HG03342 (cell line): ENCODE measurements around the gene EVA1C.
"Not testable (repeated sequence)": the region's sequence is repeated elsewhere in the genome, so short reads cannot be mapped to it uniquely, and the experiment has no call there.

Experiments used
- ATAC-seq: cut with Tn5 transposase; IDR thresholded peaks from one replicate; pipeline ENCODE4 v1.9.1; 2021; ENCODE audit warnings: mild to moderate bottlenecking, moderate library complexity; ENCODE audit not compliant: unreplicated experiment

The EVA1C gene

GRCh38 chr21:32459972-32460371, 47.5 kb downstream of the EVA1C start:
- ATAC-seq = no peak

GRCh38 chr21:32461503-32461902, 49.0 kb downstream of the EVA1C start:
- ATAC-seq = no peak

GRCh38 chr21:32462564-32462963, 50.1 kb downstream of the EVA1C start:
- ATAC-seq = not testable (repeated sequence)

GRCh38 chr21:32463367-32463766, 50.9 kb downstream of the EVA1C start:
- ATAC-seq = no peak

GRCh38 chr21:32463889-32464300, 51.4 kb downstream of the EVA1C start:
- ATAC-seq = no peak

GRCh38 chr21:32467291-32467690, 54.8 kb downstream of the EVA1C start:
- ATAC-seq = no peak

- no peak for ATAC-seq
Measured at GRCh38 chr21:32468681-32469111, 56.2 kb downstream of the EVA1C start.

GRCh38 chr21:32469628-32470027, 57.1 kb downstream of the EVA1C start:
- no peak for ATAC-seq

- no peak for ATAC-seq
Measured at GRCh38 chr21:32470206-32470605, 57.7 kb downstream of the EVA1C start.

GRCh38 chr21:32472890-32473765, 60.6 kb downstream of the EVA1C start:
- ATAC-seq = no peak

- ATAC-seq = no peak
Measured at GRCh38 chr21:32474179-32475059, 61.9 kb downstream of the EVA1C start.

- ATAC-seq = no peak
Measured at GRCh38 chr21:32475162-32475812, 62.8 kb downstream of the EVA1C start.

- ATAC-seq = no peak
Measured at GRCh38 chr21:32476661-32477423, 64.3 kb downstream of the EVA1C start.

GRCh38 chr21:32477424-32477745, 64.9 kb downstream of the EVA1C start:
- no peak for ATAC-seq

- ATAC-seq = no peak
Measured at GRCh38 chr21:32481875-32482408, 69.4 kb downstream of the EVA1C start.

- ATAC-seq = no peak
Measured at GRCh38 chr21:32482565-32483292, 70.2 kb downstream of the EVA1C start.

GRCh38 chr21:32483293-32483595, 70.7 kb downstream of the EVA1C start:
- no peak for ATAC-seq

GRCh38 chr21:32484706-32485380, 72.3 kb downstream of the EVA1C start:
- ATAC-seq = no peak

GRCh38 chr21:32492376-32492775, 79.9 kb downstream of the EVA1C start:
- ATAC-seq = no peak
